Ectodermal cell (in vitro differentiated cells): ENCODE results near the gene TUBGCP4. TPM values are rescaled to one million over a fixed set of nuclear protein-coding genes. Genes with fewer than 3 reads are reported as not detected.

Experiments
- H3K27ac ChIP-seq: 2 replicates; pipeline ENCODE4 v1.7.0; 2013; ENCODE audit warnings: mild to moderate bottlenecking, low read depth, low read length; ENCODE audit not compliant: insufficient read depth, poor library complexity, severe bottlenecking
- H3K27me3 ChIP-seq: 2 replicates; pipeline ENCODE4 v1.7.0; 2013; ENCODE audit warnings: mild to moderate bottlenecking, low read length; ENCODE audit not compliant: insufficient read depth, control insufficient read depth, poor library complexity, severe bottlenecking
- H3K36me3 ChIP-seq: one replicate; pipeline ENCODE4 v1.7.0; 2013; ENCODE audit warnings: low read length; ENCODE audit not compliant: control insufficient read depth, insufficient read depth
- H3K4me1 ChIP-seq: one replicate; pipeline ENCODE4 v1.7.0; 2013; ENCODE audit warnings: low read length; ENCODE audit not compliant: control insufficient read depth, insufficient read depth
- H3K4me3 ChIP-seq: 2 replicates; pipeline ENCODE4 v1.7.0; 2013; ENCODE audit warnings: low read depth, low read length, control low read depth; ENCODE audit not compliant: insufficient read depth
- H3K9me3 ChIP-seq: 2 replicates; pipeline ENCODE4 v1.7.0; 2013; ENCODE audit warnings: mild to moderate bottlenecking, low read length, moderate library complexity; ENCODE audit not compliant: control insufficient read depth
- WGBS, 2 experiments: methylation state at CpG; one replicate each; pipeline ENCODE4 v1.1.7; 2013; ENCODE audit warnings: missing lambda C conversion rate in 2 of 2; 5-methylcytosine and 5-hydroxymethylcytosine counted together
- polyA plus RNA-seq, 4 experiments: library from polyadenylated mRNA; stranded (reverse); fragments of 50-300 nt; gene quantifications; one replicate each; pipeline ENCODE4 v1.2.3, GENCODE V29; 2013

The TUBGCP4 gene
- polyA plus RNA-seq (2013, experiment 1 of 4): 24.6 TPM
- 25.7 TPM for polyA plus RNA-seq (2013, experiment 2 of 4)
- polyA plus RNA-seq (2013, experiment 3 of 4): 22.3 TPM
- 19.7 TPM for polyA plus RNA-seq (2013, experiment 4 of 4)

- peak within 1 kb of the TSS; percentile 86 for H3K4me3 ChIP-seq
- no peak within 1 kb of the TSS for H3K27ac ChIP-seq
- peaks cover 11% of the 10 kb centered on the region for H3K36me3 ChIP-seq
- no peaks in the 10 kb centered on the region for H3K9me3 ChIP-seq
- no peaks in the 10 kb centered on the region for H3K27me3 ChIP-seq
- peaks cover 12% of the 10 kb centered on the region for H3K4me1 ChIP-seq
- 1% methylated on average over 61 to 65 of the region's 66 CpGs for WGBS, 2 experiments
These were observed at the start of gene TUBGCP4, which contains the start of gene ZSCAN29 for GRCh38 chr15:43370975-43371974. Gene TUBGCP4, plus strand, starts transcription at chr15:43371101. Its CDS starts 254 bp downstream, at chr15:43371355. Gene ZSCAN29, minus strand, starts transcription at chr15:43371043. Its CDS starts 1,130 bp downstream, at chr15:43369913.

- Histone ChIP-seq H3K9me3 (no peaks in the 10 kb centered on the region), H3K36me3 (no peaks in the 10 kb centered on the region), H3K4me1 (no peaks in the 10 kb centered on the region), H3K27me3 (peaks cover 4% of the 10 kb centered on the region), H3K27ac (no peak overlapping the region), H3K4me3 (no peak overlapping the region)
- WGBS, 2 experiments: 84 to 87% methylated on average over 6 of the region's 6 CpGs
These were observed 45.7 kb upstream of the TUBGCP4 start for GRCh38 chr15:43325039-43325684.

- WGBS, 2 experiments: 19 to 20% methylated on average over 38 of the region's 38 CpGs
- Histone ChIP-seq H3K27me3 (no peaks in the 10 kb centered on the region), H3K4me3 (peak overlapping the region; percentile 89), H3K4me1 (peaks cover 4% of the 10 kb centered on the region), H3K36me3 (no peaks in the 10 kb centered on the region), H3K27ac (peak overlapping the region; percentile 91), H3K9me3 (no peaks in the 10 kb centered on the region)
These were observed 41.5 kb upstream of the TUBGCP4 start for GRCh38 chr15:43329217-43329959.

- peak within 1 kb of the TSS; percentile 91 for H3K27ac ChIP-seq
- H3K36me3 ChIP-seq: no peaks in the 10 kb centered on the region
- peaks cover 4% of the 10 kb centered on the region for H3K4me1 ChIP-seq
- H3K27me3 ChIP-seq: no peaks in the 10 kb centered on the region
- 0% methylated on average over 86 of the region's 86 CpGs for WGBS, 2 experiments
- no peaks in the 10 kb centered on the region for H3K9me3 ChIP-seq
- H3K4me3 ChIP-seq: peak within 1 kb of the TSS; percentile 89
These were observed 40.7 kb upstream of the TUBGCP4 start, which contains the start of gene LCMT2 for GRCh38 chr15:43329960-43330779. Gene LCMT2, minus strand, starts transcription at chr15:43330573. Its CDS starts 84 bp downstream, at chr15:43330489.

GRCh38 chr15:43330780-43331087 is 40.2 kb upstream of the TUBGCP4 start:
- H3K4me1 ChIP-seq: peaks cover 4% of the 10 kb centered on the region
- H3K9me3 ChIP-seq: no peaks in the 10 kb centered on the region
- peak overlapping the region; percentile 89 for H3K4me3 ChIP-seq
- no peaks in the 10 kb centered on the region for H3K27me3 ChIP-seq
- no peaks in the 10 kb centered on the region for H3K36me3 ChIP-seq
- no peak overlapping the region for H3K27ac ChIP-seq
- WGBS, 2 experiments: 7% methylated on average over 7 of the region's 7 CpGs

GRCh38 chr15:43346305-43346704 is 24.6 kb upstream of the TUBGCP4 start:
- H3K36me3 ChIP-seq: peaks cover 17% of the 10 kb centered on the region

GRCh38 chr15:43347114-43347513 is 23.8 kb upstream of the TUBGCP4 start:
- WGBS, 2 experiments: 90 to 92% methylated on average over 2 of the region's 3 CpGs
- Histone ChIP-seq H3K9me3 (no peaks in the 10 kb centered on the region), H3K27ac (no peak overlapping the region), H3K36me3 (peaks cover 21% of the 10 kb centered on the region), H3K27me3 (no peaks in the 10 kb centered on the region), H3K4me1 (no peaks in the 10 kb centered on the region), H3K4me3 (no peak overlapping the region)

More at GRCh38 chr15:43346305-43346704, 24.6 kb upstream of the TUBGCP4 start:
- Histone ChIP-seq H3K27me3 (no peaks in the 10 kb centered on the region), H3K4me3 (no peak overlapping the region), H3K4me1 (no peaks in the 10 kb centered on the region), H3K9me3 (no peaks in the 10 kb centered on the region), H3K27ac (no peak overlapping the region)
- WGBS, 2 experiments: 94% methylated on average over 2 of the region's 2 CpGs

GRCh38 chr15:43352693-43353382 is 18.1 kb upstream of the TUBGCP4 start:
- H3K9me3 ChIP-seq: no peaks in the 10 kb centered on the region
- no peaks in the 10 kb centered on the region for H3K4me1 ChIP-seq
- H3K36me3 ChIP-seq: peaks cover 15% of the 10 kb centered on the region
- no peaks in the 10 kb centered on the region for H3K27me3 ChIP-seq
- H3K27ac ChIP-seq: no peak overlapping the region
- no peak overlapping the region for H3K4me3 ChIP-seq
- 97 to 98% methylated on average over 2 of the region's 2 CpGs for WGBS, 2 experiments

GRCh38 chr15:43360821-43361220 is 10.1 kb upstream of the TUBGCP4 start:
- Histone ChIP-seq H3K9me3 (peaks cover 7% of the 10 kb centered on the region), H3K27me3 (no peaks in the 10 kb centered on the region), H3K36me3 (peaks cover 73% of the 10 kb centered on the region), H3K4me3 (no peak overlapping the region), H3K27ac (no peak overlapping the region), H3K4me1 (no peaks in the 10 kb centered on the region)
- 95% methylated on average over 4 of the region's 4 CpGs for WGBS, 2 experiments
